ENCODE data around the gene FNBP1.

GRCh38 chr9:129871046-129871445 lies 171.9 kb downstream of the FNBP1 start:
- no peak for TF ChIP-seq HDGF (IDR thresholded peaks at IDR 0.05; ENCODE audit: borderline replicate concordance)
- no peak for TF ChIP-seq SUZ12 (IDR thresholded peaks at IDR 0.05)
- TF ChIP-seq FOXA1 (IDR thresholded peaks at IDR 0.05), result no peak
- no peak for TF ChIP-seq TARDBP (IDR thresholded peaks at IDR 0.05)
- no peak for TF ChIP-seq L3MBTL2 (conservative IDR thresholded peaks at IDR 0.05)
- no peak for TF ChIP-seq ZNF384 (IDR thresholded peaks at IDR 0.05)
- TF ChIP-seq NFRKB (IDR thresholded peaks at IDR 0.05), result no peak
- TF ChIP-seq ARNT (IDR thresholded peaks at IDR 0.05), result no peak
